NCI-H345 (cell line): ENCODE data around the gene RECQL5.
A peak's percentile ranks its signal among the peaks of the same experiment; 100 is the strongest.
"Not testable (repeated sequence)": the region's sequence is repeated elsewhere in the genome, so short reads cannot be mapped to it uniquely, and the experiment has no call there.

Experiments
- DNase-seq: peaks from one replicate; lab custom pipeline; 2025; lab: John Stamatoyannopoulos, UW

RECQL5 gene

GRCh38 chr17:75592348-75593020 is 74.5 kb downstream of the RECQL5 start:
- DNase-seq: no peak

DNA sequence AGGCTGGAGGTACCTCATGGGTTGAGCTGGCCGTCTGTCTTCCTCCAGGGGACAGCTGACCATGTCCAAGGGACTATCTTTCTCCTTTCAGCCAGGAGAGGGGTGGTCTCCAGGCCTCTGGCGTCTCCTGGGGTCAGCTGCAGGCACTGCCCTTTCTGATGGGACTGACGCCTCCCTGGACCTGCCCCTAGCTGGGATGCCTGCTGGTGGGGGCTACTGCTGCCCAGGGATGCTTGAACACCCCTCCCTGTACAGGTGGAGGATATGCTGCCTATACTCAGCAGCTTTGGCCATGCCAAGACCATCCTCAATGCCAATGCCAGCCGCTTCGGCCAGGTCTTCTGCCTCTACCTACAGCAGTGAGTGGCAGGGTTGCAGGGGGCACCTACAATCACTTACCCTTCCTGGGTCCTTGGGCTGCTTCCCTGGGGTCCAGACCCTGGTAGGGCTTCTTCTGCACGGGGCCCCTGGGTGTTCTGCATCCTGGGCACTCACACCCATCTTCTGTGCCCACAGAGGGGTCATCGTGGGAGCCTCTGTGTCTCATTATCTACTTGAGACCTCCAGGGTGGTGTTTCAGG is 75.1 kb downstream of the RECQL5 start:
- DNase-seq: no peak

DNA sequence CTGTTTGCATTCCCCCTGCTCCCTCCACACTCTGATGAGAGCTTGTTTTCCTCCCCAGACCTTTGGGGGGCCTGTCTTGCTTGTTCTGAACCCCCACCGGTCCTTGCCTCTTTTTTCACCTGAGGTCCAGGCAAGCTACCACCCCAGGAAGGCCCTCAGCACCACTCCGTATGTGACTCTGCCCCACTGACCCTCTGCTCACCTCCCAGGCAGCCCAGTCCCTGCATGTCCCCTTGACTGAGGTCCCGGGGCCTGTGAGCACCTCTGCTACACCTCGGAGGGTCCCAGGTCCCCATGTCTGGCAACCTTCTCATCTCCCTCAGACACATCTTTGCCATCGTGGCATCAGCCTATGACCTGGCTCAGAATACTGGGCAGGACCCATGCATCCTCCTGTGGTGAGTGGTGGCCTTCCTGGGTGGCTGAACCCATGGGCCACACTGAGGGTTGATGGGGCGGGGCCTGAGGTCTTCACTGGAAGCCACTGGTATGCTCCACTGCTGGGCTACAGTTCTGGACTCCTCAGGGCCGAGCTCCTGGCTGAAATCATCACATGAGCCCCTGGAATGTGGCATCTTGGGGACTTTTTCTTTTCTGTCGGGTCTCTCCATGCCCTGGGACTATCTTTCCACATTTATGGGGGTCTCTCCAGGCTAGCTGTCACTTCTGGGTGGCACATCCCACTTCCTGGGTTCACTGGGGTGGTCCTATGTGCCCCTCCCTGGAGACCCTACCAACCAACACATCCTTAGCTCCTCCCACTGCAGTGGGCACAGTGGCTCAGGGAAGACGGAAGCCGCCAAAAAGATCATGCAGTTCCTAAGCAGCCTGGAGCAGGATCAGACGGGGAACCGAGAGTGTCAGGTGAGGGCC is 75.9 kb downstream of the RECQL5 start:
- no peak for DNase-seq

DNA sequence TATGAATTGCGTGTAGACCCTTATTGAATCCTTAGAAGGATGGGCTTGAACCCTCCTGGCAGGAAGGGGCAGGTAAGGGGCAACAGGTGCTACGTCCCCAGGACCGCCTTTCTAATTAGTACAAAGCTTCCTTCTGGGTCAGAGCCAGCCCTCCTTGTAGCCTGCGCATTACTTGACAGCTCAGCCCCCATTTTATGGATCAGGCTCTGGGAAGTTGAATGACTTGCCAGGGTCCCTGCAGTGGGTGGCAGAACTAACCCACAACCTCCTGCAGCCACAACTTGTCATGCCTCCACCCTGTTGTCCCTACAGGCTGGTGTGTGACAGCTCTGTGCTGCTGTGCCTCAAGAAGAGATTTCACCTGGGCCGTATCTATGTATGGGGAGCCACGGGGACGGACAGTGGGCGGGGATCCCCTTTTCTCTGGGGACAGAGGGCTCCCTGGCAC is 76.6 kb downstream of the RECQL5 start:
- no peak for DNase-seq

DNA sequence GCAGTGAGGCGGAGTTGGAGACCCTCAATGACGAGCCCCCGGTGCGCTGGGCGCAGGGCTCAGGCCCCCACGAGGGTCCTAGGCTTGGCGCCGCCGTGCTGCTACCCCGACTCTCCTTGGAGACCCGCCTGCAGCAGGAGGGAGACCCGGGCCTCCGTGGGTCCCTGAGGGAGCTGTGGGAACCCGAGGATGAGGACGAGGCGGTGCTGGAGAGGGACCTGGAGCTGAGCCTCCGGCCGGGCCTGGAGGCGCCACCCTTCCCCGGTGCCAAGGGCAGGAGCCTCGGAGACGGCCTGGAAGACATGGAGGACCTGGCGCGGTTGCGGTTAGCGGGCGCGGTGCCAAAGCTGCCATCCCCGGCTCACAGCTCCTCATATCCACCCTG is 77.0 kb downstream of the RECQL5 start:
- DNase-seq: no peak

DNA sequence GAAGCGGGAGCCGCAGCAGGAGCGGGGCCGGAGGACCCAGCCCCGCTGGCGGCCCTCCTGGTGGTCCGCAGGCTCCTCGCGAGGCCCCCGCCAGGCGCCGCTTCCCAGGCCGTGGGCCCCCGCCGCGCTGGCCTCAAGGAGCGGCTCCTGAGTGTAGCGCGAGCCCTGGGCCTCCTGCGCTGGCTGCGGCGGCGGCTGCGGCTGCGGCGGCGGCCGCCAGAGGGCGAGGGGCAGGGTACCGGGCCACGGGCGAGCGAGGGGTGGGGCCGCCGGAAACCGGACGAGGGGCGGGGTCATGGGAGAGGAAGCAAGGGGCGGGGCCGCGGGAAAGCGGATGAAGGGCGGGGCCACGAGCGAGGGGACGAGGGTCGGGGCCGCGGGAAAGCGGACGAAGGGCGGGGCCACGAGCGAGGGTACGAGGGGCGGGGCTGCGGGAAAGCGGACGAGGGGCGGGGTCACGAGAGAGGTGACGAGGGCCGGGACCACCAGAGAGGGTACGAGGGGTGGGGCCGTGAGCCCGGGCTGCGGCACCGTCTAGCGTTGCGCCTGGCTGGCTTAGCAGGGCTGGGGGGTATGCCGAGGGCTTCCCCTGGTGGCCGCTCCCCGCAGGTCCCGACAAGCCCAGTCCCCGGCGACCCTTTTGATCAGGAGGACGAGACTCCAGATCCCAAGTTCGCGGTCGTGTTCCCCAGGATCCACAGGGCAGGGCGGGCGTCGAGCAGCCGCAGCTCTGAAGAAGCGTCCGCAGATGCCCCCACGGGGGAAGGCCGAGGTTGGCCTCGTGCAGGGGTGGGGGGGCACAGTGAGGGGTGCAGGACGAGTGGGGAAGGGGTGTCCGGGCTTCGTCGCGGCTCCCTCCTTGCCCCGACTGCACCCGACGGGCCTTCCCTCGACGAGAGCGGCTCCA is 77.7 kb downstream of the RECQL5 start:
- DNase-seq: peak; percentile 96

- DNase-seq: peak; percentile 68
Observed at GRCh38 chr17:75588596-75589011, 78.3 kb downstream of the RECQL5 start.

DNA sequence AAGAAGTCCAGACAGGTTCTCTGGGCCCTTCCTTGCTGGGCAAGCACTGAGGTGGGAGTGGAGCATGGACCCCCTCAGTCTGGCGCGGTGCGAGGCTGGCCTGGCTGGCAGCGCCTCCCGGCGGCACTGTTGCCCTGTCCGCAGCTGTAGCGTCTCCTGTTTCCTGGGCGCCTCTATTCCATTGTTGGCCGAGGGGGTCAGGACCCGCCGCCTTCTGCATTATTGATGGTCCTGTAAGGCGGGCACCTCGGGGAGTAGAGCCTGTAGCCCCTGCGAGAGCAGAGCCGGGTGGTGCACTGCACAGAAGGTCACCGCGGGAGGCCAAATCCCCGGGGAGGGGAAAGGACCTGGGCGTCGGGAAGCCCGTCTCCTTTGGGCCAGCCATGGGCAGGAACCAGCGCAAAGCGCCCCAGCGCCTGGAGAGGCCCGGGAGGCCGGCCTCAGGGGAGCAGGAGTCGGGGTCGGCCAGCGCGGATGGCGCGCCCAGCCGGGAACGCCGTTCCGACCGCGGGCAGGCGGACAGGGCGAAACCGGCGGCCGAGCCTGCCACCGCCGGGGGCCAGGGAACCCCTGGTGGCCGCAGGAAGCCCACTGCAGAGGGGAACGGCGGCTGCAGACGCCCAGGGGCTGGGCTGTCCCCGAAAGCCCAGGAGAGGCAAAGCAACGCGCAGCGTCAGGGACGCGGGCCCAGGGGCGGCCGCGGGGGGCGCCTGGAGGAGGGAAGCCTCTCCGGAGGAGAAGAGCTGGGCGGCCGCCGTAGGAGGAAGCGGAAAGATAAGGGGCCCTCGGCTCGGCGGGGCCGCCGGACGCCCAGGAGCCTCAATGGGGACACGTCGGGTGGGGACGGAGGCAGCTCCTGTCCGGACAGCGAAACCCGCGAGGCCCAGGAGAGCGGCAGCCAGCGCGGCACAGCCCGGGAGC is 79.0 kb downstream of the RECQL5 start, which contains the start of gene MYO15B:
TSS of gene MYO15B (plus strand) at position 126 of the 921 bp plus-strand sequence. CDS start at position 384, 258 bp downstream.
- peak; percentile 43 for DNase-seq

- no peak for DNase-seq
Observed at GRCh38 chr17:75584849-75585175, 82.1 kb downstream of the RECQL5 start.

DNA sequence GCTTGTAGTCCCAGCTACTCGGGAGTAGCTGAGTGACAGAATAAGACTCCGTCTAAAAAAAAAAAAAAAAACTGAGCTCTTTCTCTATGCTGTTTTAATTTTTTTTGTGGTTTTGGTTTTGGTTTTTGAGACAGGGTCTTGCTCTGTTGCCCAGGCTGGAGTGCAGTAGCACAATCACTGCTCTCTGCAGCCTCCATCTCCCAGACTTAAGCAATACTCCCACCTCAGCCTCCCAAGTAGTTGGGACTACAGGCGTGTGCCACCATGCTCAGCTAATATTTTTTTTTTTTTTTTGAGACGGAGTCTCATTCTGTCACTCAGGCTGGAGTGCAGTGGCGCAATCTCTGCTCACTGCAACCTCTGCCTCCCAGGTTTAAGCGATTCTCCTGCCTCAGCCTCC is 83.8 kb downstream of the RECQL5 start:
- DNase-seq: not testable (repeated sequence)

DNA sequence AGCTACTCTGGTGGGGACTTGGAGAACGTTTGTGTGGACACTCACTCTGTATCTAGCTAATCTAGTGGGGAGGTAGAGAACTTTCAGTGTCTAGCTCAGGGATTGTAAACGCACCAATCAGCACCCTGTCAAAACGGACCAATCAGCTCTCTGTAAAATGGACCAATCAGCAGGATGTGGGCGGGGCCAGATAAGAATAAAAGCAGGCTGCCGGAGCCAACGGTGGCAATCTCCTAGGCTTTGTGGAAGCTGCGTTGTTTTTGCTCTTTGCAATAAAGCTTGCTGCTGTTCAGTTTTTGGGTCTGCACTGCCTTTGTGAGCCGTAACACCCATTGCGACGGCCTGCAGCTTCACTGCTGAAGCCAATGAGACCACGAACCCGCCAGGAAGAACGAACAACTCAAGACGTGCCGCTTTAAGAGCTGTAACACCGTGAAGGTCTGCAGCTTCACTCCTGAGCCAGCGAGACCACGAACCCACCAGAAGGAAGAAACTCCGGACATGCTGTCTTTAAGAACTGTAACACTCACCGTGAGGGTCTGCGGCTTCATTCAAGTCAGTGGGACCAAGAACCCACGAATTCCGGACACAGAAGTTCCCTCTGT is 85.7 kb downstream of the RECQL5 start:
- DNase-seq: not testable (repeated sequence)
